Spleen (tissue), 7 donors: ENCODE results near the gene SMIM15.

Experiments
- POLR2A ChIP-seq, 3 donors: fragments of 450-650 bp; IDR thresholded peaks; one replicate each; pipeline ENCODE4 v1.5.1; 2017; ENCODE audit warnings: antibody characterized with exemption in 3 of 3, mild to moderate bottlenecking in 1 of 3
- TF ChIP-seq, protein P1 (sequence below), 11 experiments: fragments of 200-600 bp in 7 of 11; fragments of 450-650 bp in 4 of 11; sonication (generic) in 4 of 11; IDR thresholded peaks in 8 of 11; conservative IDR thresholded peaks in 3 of 11; 1 replicate in 7 of 11; 2 replicates in 4 of 11; pipeline versions ENCODE4 v1.4.0 to v1.8.0; 2016 to 2021; ENCODE audit warnings: antibody characterized with exemption in 11 of 11, inconsistent platforms in 4 of 11, mild to moderate bottlenecking in 1 of 11
- donor health status: DM: no; HTN: no; CAD: no; lungs with moderate emphysema.
- donor health status: DM: no; HTN: no; CAD: no.
- donor health status: DM: no; HTN: no; CAD: no.

DNA sequence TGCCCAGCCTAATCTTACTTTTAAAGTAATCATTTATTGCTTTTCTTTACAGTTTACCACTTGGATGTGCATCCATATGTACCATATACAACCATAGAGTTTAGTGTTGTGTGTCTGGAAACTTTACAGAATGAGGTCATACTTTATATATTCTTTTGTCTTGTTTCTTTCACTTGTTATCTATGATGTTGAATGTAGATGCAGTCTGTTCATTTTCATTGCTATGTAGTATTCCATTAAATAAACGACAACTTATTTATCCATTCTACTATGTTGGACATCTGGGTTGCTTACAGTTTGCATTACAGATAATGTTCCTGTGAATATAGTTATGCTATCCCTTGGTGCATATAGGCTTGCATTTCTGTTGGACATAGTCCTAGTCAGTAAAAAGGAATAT, 21.3 kb upstream of the SMIM15 start:
- TF ChIP-seq, protein P1, sequence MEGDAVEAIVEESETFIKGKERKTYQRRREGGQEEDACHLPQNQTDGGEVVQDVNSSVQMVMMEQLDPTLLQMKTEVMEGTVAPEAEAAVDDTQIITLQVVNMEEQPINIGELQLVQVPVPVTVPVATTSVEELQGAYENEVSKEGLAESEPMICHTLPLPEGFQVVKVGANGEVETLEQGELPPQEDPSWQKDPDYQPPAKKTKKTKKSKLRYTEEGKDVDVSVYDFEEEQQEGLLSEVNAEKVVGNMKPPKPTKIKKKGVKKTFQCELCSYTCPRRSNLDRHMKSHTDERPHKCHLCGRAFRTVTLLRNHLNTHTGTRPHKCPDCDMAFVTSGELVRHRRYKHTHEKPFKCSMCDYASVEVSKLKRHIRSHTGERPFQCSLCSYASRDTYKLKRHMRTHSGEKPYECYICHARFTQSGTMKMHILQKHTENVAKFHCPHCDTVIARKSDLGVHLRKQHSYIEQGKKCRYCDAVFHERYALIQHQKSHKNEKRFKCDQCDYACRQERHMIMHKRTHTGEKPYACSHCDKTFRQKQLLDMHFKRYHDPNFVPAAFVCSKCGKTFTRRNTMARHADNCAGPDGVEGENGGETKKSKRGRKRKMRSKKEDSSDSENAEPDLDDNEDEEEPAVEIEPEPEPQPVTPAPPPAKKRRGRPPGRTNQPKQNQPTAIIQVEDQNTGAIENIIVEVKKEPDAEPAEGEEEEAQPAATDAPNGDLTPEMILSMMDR (IDR thresholded peaks at IDR 0.05 in 8 of 11, conservative IDR thresholded peaks at IDR 0.05 in 3 of 11) = no peak
- no peak for TF ChIP-seq POLR2A (IDR thresholded peaks at IDR 0.05)
